Cardiac ventricle fibroblast (primary cell): ENCODE results near the gene ITGA6. TPM values are rescaled to one million over a fixed set of nuclear protein-coding genes. Genes with fewer than 3 reads are reported as not detected.

ENCODE experiments used
- total RNA-seq: library from RNA; depleted of rRNA; stranded (reverse); fragments of >200 nt; gene quantifications from 2 replicates; pipeline ENCODE4 v1.2.3, GENCODE V29; 2015

ITGA6 gene
- total RNA-seq = 6.8 TPM in 2 replicates

DNA sequence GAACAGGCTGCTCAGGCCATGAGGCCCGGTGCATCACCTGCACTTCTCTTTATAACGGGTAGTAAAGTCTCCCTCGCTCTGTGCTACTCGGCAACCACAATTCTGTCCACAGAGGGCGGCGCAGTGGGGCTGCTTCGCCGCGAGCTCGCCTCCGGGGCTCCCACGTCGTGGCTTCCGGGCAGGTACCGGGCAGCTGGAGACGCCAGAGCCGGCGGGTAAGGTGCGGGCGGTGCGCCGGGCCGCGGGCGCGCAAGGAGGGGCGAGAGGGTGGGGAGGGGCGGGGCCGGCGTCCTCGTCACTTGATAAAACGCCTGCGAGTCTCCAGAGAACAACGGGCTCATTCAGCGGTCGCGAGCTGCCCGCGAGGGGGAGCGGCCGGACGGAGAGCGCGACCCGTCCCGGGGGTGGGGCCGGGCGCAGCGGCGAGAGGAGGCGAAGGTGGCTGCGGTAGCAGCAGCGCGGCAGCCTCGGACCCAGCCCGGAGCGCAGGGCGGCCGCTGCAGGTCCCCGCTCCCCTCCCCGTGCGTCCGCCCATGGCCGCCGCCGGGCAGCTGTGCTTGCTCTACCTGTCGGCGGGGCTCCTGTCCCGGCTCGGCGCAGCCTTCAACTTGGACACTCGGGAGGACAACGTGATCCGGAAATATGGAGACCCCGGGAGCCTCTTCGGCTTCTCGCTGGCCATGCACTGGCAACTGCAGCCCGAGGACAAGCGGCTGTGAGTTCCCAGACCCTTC is at the start of gene ITGA6:
Gene ITGA6 (plus strand): TSS at position 331 of the 734 bp plus-strand sequence.

Other genes with a start within 250 kb of the ITGA6 start
- gene PDK1, start 128.5 kb downstream of the ITGA6 start, total RNA-seq = 19.4 and 40.1 TPM in 2 replicates